GM04504 (cell line): Measurements from ENCODE around the gene AFF1.

Experiments used
- DNase-seq: peaks from one replicate; pipeline ENCODE4 v3.0.0-alpha.2; 2012; ENCODE audit warnings: low read depth

The AFF1 gene

DNA sequence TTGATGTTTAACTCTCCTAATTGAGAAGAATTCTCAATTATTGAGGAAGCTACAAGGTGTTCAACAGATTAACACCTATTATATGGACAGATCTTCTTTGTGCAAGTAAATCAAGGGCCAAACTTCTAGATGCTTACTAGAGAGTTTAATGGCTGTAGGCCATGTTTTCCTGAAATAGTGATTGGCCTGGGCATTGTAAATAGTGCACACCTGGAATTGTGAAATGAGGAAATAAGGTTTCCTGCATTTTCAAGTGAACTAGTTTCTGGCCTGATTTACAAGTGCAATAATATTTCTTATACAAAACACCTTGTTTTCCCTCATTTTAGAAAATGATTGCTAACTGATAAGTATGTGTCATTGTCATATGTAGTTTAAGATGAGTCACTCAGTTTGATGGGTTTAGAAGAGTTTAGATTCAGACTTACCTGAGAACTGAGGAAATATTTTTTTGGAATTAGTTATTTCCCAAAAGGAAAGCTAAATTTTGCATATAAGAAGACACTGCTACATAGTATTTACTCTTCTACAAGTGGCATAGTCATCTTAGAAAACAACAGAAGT is 21.2 kb downstream of the AFF1 start:
- DNase-seq: no peak

DNA sequence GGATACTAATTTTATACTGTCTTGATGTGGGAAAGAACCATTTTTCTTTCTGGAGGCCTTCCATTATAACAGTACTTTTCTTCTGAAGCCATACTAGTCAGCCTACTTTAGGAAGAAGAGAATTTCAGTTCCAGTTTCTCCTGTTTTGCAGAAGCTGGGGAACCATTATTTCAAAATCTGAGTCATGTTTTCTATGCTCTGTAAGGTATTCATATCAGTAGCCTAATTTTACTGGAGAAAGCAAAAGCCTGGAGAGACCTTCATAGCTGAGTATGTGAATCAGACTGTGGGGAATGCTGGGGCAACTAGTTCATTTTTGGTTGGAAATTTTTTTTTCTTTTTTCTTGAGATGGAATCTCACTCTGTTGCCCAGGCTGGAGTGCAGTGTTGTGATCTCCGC is 22.4 kb downstream of the AFF1 start:
- no peak for DNase-seq

- DNase-seq: no peak
Observed at GRCh38 chr4:86959588-86960500, 25.0 kb downstream of the AFF1 start.

DNA sequence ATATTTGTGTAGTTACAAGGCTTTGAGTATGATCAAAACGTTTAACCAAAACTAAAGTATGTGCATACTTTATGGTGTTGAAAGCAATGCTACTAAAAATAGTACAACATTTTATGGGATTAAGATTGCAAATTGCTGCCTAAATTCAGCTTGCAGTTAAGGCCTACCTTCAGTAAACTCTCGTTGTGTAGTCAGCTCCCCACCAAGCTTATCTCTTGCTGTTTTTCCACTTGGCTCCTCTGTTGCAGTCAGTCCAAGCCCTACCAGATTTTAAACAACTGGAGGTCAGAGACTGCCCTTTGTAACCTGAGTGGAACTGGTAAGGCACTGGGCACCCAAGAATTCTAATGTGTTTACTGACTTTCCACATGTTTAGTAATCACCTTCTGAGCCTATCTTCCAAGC is 25.7 kb downstream of the AFF1 start:
- no peak for DNase-seq

GRCh38 chr4:86961116-86961515 is 26.3 kb downstream of the AFF1 start:
- no peak for DNase-seq

DNA sequence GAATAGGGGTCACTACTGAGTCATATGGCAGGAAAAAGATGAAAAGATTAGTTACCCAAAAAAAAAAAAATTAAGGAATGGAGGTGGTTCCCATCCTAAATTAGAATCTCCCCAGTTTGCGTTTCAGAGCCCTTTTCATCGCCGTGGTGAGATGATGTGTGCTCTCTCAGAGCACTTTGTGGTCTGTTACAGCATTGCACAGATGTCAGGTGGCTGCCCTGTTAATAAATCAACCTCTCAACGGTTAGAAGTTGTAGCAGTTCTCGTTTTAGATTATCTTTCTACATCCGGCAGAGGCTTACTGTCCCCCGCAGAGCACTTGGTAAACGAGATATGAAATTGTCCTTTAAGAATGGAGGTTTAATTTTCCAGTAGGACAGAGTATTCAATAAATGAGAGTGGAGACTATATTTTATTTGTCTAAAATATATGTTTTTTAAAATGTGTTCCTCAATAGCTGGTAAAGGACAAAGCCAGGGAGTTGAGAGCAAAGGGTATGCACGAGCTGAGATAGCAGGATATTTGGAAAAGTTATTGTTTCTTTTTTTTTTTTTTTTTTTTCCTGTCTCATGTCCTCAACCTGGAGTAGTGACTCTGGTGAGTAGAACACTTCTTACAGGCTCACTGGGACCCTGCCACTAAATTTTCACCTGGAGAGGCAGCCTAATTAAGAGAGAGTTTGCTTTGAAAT is 26.9 kb downstream of the AFF1 start:
- peak; percentile 31 for DNase-seq

DNA sequence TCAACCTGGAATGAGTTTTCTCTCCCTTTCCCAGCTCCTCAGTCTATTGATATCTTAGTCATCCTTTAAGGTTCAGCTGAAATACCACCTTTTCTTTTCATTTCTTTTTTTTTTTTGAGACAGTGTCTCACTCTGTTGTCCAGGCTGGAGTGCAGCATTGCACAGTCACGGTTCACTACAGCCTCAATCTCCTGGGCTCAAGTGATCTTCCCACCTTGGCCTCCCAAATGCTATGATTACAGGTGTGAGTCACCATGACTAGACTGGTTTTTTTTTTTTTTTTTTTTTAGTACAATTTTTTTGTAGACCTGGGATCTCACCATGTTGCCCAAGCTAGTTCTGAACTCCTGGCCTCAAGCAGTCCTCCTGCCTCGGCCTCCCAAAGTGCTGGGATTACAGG is 28.9 kb downstream of the AFF1 start:
- DNase-seq: no peak

DNA sequence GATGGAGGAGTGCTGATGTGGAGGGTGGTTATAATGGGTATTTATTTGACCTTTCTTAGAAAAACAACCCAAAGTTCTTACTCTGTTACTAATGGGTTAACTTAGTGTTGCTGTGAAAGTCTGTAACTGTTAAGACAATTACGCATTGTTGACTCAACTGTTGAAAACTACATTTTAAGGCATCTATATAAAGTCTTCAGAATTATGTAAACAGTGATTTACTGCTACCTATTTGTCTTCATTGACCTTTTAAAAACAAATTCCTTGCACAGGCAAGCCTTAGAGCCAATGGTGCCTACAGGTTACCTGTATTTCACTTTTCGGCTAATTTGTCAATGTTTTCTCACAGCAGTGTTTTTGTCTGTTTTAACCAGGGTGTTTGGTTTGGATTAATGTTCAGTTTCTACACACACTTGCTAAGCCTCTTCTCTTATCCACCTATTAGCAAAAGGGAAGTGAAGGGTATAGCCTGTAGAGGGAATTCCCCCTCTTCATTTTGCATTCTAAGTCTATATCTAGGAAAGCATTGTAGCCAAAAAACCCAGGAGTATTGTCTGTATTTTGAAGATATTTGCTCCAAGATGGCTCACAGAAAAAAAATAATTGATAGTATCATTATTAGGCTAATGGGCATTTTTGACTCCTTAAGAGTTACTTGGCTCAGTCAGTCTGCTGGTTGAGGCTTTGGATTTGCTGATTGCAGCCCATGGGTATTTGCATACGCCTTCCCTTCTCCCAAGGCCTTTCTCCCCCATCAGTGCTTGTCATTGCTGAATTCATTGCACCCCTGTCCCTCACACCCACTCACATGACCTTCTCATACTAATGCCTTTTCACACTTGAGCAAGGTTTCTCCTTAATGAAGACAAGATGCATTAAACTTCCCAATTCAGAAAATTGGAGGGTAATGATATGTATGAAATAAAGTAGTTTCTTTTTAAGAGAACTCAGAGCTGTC is 30.5 kb downstream of the AFF1 start:
- DNase-seq: no peak

GRCh38 chr4:86967073-86967472 is 32.3 kb downstream of the AFF1 start:
- no peak for DNase-seq

GRCh38 chr4:86967798-86968197 is 33.0 kb downstream of the AFF1 start:
- no peak for DNase-seq

GRCh38 chr4:86968547-86968946 is 33.7 kb downstream of the AFF1 start:
- DNase-seq: no peak

GRCh38 chr4:86970447-86971354 is 35.9 kb downstream of the AFF1 start:
- no peak for DNase-seq

- no peak for DNase-seq
Observed at GRCh38 chr4:86971355-86971683, 36.5 kb downstream of the AFF1 start.

- no peak for DNase-seq
Observed at GRCh38 chr4:86972997-86973396, 38.2 kb downstream of the AFF1 start.

GRCh38 chr4:86973668-86974067 is 38.9 kb downstream of the AFF1 start:
- DNase-seq: no peak

- no peak for DNase-seq
Observed at GRCh38 chr4:86974551-86974994, 39.8 kb downstream of the AFF1 start.

GRCh38 chr4:86975927-86976326 is 41.1 kb downstream of the AFF1 start:
- DNase-seq: no peak

DNA sequence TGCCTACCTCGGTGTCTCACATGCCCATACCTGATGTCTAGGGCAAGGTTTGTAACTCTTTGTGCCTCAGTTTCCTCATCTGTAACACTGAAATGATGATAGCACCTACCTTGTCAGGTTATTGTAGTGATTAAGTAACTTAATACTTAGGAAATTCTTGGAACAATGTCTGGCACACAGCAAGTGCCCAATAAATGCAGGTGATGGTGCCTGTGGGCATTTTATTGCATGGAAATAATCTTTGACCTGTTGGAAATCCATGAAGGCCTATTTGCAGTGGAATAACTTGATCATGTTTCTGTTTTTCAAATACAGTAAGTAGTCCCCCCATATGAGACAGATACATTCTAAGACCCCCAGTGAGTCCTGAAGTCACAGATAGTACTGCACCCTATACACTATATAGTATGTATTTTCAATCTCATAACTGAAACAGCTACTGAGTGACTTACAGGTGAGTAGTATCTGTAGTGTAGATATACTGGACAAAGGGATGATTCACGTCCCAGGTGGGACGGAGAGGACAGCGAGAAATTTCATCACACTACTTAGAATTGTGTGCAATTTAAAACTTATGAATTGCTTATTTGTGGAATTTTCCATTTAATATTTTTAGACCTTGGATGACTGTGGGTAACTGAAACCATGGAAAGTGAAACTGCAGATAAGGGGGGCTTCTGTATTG is 42.1 kb downstream of the AFF1 start:
- DNase-seq: no peak

GRCh38 chr4:86977621-86978184 is 42.9 kb downstream of the AFF1 start:
- DNase-seq: no peak

- no peak for DNase-seq
Observed at GRCh38 chr4:86978709-86979108, 43.9 kb downstream of the AFF1 start.
